Kidney glomerular epithelial cell (primary cell): ENCODE results near the gene TRPV3.
A peak's percentile ranks its signal among the peaks of the same experiment; 100 is the strongest.
"Not testable (repeated sequence)": the region's sequence is repeated elsewhere in the genome, so short reads cannot be mapped to it uniquely, and the experiment has no call there.

Source experiments
- DNase-seq: peaks from one replicate; lab custom pipeline; 2025; lab: John Stamatoyannopoulos, UW

TRPV3 gene

DNA sequence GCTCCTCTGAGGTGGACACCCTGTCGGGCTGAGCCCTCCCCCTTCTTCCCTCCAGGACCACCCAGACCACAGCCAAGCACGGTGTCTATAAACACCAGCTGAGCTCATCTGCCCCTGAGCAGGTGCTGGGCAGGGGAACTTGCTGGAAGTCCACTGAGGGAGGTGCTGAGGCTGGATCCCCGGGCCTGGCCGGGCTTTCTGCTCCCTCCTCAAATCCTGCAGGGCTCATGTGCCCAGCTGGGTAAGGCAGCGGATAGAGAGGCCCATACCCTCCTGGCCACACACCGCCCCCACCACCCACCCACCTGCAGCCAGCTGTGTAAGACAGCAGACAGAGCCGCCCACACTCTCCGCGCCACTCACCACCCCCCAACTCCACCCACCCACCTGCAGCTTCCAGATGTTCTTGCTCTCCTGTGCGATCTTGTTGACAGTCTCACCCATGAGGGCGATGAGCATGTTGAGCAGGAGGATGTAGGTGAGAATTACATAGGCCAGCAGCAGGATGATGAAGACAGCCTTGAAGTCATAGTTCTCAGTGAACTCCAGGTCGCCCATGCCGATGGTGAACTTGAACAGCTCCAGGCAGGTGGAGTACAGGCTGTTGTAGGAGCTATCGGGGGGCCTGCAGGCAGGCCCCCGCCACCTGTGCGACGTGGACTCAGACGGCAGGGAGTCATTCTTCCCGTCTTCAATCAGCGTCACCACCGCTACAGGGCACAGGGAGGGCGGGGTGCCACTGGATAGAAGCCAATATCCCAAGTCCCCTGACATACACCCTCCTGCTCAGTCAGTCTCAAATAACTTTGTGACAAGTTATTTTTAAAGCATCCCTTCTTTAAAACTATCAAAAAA, 15.9 kb upstream of the TRPV3 start:
- no peak for DNase-seq

DNA sequence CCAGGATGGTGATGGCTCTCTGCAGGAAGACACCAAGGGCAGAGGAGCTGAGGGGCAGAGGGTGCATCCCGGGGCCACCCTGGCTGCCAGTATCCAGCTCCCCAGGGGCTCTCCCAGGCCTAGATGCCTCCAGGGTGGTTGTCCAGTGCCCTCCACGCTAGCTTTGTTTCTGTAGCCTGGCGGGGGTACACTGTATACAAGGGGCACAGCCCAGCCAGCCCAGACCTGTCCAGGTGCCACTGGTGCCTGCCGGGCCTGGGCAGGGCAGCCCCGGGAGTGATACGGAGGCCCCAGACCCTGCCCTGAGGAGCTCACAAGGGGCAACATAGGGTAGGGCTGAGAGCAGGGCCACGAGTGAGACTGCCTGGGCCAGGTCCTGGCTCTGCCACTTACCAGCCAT, 14.6 kb upstream of the TRPV3 start:
- DNase-seq, result no peak

DNA sequence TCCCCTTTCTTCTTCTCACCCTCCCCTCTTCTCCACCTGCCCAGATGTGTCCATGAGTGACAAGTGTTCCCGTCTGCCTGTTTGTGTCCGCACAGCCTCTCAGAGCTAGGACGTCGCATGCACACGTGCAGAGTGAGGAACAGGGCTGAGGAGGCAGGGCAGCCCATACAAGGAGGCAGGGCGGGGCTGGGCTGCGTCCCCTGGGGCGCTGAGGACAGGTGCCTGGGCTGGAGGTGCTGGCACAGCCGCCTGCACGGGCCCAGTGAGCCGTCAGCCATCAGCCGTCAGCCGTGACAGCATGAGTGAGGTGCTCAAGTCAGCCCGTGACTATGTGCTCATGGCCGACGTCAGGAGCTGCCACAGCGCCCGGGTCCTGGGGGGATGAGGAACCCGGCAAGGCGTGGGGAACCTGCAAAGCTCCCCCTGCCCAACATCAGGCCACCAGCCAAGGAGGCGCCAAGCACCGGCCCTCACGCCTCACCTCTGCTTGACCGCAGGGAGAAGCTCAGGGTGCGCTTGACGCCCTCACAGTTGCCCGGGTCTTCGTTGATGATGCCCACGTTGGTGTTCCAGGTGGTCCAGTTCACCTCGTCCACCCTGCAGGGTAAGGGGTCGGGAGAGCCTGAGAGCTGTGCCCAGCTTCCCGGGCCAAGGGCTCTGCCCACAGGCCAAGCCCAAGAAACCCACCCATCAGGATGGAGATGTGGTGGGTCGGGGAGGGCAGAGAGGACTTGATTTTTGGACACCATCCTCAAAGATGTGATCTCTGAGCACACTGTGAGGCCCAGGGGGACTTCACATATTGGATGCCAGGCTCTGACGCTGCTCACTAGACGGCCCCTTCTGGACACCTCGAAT, 13.7 kb upstream of the TRPV3 start:
- no peak for DNase-seq

DNA sequence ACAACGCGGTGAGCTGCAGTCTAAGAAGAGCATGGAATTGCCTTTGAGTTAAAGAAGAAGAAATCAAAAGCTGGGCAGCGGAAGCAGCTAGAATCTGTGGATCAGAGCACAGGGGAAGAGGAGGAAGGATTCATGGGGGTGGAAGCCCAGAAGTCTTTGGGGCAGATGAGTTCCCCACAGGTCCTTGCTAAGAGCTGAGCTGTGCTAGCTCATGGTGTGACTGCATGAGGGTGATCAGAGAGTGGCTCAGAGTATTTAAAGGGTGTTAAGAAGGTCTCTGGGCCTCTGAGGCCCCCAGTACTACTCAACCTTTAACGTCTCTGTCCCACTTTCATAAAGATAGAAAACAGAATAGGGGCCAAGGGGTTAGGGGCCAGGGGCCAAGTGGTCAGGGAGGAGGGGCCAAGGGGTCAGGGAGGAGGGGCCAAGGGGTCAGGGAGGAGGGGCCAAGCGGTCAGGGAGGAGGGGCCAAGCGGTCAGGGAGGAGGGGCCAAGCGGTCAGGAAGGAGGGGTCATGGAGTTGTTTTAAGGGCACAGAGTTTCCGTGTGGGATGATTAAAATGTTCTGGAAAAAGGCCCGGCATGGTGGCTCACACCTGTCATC, 12.0 kb upstream of the TRPV3 start:
- DNase-seq, result no peak

DNA sequence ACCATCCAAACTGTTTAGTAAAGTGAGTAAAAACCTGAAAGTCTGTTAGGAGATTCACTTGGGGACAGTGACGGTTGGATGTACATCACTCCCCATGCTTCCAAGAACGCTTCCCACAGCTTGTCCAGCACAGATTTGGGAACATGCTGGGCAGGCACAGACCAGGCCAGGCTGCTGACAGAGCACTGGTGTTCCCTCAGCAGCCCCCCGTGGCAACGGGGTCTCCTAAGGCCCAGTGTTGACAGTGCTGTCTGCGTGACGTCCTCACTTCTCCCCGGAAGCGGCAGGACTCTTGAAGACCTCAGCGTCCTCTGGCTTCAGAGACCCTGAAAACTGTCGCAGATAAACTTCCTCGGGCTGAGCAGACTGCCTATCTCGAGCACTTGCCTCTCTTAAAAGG, 8.9 kb upstream of the TRPV3 start:
- DNase-seq, result no peak

DNA sequence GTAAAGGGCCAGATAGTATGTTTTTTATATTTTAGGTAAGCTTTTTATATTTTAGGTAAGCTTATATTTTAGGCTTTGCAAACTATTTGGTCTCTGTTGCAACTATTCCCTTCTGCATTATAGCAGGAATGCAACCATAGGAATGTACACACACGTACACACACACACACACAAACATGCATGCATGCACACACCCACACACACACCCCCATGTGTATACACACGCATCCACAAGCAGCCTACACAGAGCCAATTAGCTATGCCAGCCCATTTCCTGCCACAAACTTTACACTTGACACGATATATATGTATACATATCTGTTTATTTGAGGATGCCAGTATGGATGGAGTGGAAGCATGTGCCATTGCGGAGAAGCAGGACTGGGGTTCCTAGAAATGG, 7.5 kb upstream of the TRPV3 start:
- DNase-seq, result no peak

DNA sequence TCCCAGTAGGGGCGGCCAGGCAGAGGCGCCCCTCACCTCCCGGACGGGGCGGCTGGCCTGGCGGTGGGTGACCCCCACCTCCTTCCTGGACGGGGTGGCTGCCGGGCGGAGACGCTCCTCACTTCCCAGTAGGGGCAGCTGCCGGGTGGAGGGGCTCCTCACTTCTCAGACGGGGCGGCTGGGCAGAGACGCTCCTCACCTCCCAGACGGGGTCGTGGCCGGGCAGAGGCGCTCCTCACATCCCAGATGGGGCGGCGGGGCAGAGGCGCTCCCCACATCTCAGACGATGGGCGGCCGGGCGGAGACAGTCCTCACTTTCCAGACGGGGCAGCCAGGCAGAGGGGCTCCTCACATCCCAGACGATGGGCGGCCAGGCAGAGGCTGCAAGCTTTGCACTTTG, 6.6 kb upstream of the TRPV3 start:
- DNase-seq, result not testable (repeated sequence)

DNA sequence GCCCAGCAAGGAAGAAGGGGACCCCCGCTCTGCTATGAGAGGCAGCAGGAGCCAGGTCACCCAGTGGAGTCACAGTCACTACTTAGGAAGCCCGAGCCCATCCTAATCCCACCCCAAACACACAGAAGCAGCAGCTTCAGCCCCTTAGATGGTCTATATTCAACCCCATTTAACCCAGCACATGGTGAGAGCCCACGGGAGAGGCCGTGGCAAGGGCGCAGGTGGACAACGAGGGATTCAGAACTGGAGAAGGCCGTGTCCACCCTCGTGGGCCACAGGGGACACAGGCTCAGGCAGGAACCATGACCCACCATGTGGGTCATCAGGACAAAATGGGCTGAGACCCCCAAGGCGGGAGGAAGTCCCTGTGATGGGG, 1.6 kb upstream of the TRPV3 start:
- no peak for DNase-seq

DNA sequence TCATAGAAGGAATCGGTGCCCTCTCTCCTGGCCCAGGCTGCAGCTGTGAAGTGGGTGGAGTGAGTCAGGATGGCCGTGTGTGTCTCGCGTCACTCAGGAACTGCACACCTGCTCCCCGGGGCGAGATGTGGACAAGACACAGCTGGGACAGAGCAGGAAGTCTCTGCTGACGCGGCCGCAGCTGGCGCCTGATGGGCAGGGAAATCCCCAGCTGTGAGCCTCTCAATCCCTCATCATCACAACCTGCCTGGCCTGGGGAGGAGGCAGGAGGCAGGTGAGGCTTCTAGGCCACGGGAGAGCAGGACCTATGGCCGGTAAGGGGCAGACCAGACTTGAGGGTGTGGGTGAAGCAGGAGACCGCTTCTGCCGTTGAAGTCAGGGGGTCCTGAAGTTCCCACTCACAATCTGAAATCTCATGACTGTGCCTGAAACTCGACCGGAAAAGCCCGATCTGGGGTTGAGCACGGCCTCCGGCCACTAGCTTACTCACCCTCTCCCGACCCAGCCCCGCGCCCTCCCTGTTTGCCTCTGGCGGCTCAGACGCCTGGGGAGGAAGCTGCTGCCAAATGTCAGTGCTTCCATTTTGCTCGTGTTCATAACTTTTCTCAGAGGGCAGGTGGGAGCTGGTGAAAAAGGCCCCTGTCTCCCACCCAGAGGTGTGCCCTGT, 1.1 kb upstream of the TRPV3 start:
- peak; percentile 6 for DNase-seq

DNA sequence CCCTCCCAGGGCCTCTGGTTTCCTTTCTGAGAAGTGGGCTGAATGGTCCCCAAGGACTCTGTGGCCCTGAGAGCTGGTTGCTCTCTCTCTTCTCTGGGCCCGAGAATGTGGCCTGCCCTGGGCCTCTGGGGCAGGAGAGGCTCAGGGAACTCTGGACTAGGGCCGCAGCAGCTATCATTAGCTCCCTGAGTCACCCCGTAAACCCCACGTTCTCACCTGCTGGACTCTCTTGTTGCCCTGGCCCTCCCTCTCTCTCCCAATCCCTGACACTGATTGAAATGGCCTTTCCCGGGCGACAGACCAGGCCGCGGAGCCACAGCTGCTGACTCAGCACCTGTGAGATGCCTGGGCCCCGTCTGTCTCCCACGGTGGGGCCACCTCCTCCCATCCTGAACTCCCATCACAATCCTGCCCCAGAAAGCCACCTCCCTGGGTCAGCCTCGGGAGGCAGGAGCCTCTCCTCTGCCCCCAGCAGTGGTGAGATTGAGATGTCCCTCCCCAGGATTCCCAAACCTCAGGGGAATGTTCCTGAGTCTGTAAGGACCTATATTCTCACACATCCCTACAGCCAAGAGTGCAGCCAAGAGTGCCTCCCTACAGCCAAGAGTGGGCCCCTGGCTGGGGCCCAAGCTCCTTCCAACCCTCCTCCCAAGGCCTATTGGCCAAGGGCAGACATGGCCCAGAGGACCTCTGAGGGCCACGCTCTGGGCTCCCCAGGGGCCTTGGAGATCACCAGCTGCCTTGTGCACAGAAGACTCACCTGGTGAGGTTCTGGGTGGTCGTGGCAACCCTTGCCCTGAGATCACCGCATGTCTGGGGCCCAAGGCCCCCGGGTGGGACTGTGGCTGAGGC, 470 bp downstream of the TRPV3 start:
- no peak for DNase-seq

DNA sequence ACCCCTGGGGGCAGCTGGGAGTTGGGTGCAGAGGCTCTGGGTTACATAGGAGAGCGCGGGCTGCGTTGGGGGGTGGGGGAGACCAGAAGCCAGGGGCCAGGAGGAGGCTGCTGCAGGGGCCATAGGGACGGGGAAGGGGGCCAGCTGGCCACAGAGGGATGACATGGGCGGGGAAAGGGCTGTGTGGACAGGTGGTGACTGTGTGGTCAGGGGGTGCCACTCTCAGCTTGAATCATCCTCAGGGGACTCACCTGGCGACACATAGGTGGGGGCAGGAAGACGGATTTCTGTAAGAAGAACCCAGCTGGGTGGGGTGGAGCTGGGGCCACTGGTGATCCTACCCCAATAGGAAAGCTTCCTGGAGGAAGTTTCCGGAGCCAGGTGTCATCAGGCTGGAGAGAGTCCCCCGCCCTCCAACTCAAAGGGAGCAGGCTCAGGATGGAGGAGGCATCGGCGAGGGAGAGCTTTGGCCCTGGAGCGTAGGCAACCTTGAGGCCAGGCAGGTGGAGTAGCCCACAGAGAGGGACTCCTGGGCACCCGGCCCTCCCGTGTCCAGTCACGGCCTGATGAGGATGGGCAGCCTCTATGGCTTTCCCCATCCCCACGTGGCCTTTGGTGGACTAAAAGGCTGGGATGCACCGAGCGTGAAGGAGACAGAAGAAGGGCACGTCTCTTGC, 1.2 kb downstream of the TRPV3 start:
- DNase-seq, result no peak

DNA sequence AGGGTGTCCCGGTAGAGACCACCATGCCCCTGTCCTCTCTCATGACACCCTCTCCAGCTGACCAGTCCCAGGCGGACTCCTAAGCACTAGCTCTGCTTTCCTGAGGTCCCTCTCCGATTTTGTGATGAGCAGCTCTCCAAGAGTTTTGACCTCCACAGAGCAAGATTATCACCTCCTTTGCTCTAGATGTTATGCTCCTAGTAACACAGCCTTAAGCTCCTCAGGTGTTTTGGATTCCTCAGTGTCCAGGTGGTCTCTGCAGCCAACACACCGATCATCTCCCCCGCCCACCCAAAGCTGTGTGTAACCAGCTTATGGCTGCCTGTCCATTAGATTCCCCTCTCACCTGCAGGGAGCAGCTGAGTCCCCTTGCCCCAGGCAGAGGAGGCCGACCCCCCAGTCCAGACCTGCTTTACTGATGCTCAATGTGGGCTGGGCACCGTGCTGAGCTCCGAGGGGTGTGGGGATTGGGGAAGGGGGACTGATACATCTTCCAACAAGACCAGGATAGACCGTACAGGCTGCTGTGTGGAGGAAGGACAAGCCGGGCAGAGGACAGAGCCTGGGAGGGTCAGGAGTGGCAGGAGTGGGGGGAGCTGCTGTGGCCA, 2.3 kb downstream of the TRPV3 start:
- DNase-seq, result no peak

DNA sequence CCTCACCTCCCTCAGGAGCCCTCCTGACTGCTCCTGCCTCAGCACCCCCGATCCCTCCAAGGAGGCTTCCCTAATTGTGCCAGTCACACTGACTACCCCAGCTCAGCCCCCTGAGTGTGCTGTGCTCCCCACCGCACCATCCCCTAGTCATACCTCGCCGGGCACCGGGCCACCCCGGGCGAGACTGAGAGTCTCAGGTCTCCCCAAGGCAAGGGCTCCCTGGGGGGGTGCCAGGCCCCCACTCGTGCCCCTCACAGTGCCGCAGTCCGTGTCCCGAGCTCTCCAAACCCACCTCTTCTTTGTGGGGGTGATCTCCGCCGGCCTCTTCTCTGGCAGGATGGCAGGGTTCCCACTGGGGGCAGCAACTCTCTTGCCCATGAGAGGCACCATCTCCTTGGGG, 3.2 kb downstream of the TRPV3 start:
- DNase-seq, result no peak

DNA sequence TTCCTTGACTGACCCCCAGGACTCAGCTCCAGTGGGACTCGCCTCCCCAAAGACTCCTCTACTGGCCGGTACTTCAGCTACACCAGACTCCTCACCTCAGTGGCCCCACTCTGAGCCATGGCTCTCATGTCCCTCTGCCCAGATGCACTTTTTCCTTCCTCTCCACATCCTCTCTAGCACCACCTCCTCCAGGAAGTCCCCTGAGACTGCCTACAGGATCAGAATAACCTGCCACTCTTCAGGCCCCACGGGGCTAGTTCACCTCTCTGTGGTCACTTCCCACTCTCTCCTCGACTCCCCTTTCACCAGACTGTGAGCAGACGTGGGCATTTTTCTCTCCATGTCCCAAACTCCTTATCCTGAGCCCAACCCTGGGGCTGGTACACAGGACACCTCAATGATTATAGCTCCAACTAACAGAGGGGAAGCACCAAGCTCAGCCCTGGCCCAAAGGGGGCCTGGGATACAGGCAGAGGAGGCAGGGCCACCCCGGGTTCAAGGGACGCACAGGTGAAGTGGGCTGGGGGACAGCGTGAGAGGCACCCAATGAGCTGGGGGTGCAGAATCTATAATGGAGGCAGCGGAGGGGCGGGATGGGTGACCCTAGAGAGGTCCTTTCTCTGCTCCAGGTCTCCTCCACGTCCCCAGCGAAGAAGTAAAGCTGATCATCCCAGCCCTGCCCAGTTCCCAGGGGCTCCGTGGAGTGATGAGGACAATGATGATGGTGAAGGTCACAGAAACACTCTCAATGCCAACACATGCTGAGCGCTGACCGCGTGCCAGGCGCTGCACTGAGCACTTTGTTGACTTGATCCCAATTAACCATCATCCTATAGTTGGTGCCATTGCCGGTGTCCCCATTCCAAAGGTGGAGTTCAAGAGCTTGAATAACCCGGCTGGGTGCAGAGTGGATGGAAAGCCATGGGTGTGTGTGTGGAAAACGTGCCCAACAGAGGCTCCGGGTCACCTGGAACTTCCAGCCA, 3.9 kb downstream of the TRPV3 start:
- DNase-seq, result no peak

DNA sequence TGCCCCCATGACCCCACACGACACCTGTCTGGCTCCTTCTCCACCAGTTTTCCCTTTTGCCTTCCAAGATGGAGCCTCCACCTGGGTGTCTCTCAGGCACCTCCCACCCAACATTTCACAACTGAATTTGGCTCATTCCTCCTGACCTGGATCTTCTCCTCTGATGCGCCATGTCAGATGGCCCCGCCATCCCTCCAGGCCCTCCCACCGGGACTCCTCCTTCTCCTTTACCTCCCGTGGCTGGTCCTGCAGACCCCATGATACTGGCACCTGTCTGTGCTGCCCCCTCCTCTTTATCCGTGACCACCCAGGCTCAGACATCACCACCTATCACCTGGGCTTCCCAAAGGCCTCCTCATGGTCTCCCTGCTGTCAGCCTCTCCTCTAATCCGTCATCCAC, 4.7 kb downstream of the TRPV3 start:
- DNase-seq, result no peak

DNA sequence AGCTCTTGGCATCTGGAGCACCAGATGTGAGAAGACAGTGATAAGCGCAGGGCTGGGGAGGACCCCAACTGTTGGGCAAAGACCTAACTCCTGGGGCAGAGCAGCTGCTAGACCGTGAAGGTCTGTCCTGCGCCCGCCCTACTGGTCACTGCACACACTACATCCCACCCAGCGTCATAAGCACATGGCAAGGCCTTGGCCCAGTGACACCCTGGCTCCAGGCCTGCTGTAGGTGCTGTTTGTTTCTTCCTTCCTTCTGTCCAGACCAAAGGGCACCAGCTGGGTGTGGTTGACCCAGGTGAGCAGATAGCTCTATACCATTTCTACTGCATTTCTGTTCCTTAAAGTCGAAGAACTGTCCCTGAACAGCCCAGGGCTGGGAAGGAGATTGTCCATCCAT, 6.4 kb downstream of the TRPV3 start:
- no peak for DNase-seq

DNA sequence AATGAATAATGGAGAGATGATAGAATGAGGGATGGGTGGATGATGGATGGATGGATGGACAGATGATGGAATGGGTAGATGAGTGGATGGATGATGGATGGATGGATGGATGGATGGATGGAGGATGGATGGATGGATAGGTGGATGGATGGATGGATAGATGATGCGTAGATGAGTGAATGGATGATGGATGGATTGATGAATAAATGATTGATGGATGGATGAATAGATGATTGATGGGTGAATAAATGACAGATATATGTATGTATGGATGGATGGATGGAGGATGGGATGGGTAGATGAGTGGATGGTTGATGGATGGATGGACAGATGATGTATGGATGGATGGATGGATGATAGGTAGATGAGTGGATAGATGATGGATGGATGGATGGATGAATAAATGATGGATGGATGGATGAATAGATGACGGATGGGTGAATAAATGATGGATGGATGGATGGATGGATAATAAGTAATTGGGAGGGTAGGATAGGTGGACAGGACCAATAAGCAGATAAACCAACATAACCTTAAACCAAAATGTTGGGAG, 7.9 kb downstream of the TRPV3 start:
- no peak for DNase-seq

DNA sequence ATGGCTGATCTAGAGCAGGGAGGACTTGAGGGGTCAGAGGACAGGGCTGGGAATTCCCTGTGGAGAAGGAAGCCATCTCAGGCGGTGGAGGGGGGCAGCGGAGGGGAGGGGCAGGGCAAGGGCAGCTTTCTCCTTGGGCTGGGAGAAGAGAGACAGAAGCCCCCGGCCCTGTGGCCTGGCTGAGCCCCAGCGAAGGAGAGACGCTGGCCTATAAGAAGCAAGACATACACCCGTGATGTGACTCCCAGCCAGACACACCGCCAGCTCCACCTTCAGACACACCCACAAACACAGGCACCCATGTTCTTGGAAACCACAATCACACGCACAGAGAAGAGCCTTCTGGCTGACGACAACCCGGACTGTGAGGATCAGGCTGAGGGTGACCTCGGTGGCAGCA, 10.0 kb downstream of the TRPV3 start:
- DNase-seq, result no peak

DNA sequence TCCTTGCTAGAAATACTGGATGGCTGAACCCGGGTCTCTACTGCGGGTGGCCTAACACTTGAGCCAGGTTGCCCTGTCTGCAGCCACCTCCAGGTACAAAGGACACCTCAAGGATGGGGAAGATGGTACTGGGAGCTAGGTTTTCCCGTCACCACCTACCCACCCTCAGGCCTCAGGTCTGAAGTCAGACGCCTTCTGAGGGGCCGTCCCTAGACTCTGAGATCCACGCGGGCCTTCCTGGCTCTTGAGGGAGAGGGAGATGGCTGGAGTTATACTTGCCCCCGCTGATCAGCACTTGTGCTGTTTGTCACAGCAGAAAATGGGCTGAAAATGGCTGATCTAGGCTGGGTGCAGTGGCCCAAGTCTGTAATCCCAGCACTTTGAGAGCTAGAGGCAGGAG, 10.6 kb downstream of the TRPV3 start:
- DNase-seq, result no peak
